Activated CD4-positive, alpha-beta T cell treated with anti-CD3 and anti-CD28 coated beads for 24 hours (primary cell): ENCODE data around the gene PFKL.
"Not testable (repeated sequence)": the region's sequence is repeated elsewhere in the genome, so short reads cannot be mapped to it uniquely, and the experiment has no call there.

ENCODE experiments used
- DNase-seq, 2 donors: peaks; one replicate each; pipeline ENCODE4 v3.0.0-alpha.2; 2020; ENCODE audit warnings: low read depth in 2 of 2

PFKL gene

GRCh38 chr21:44344541-44345183 is 44.8 kb downstream of the PFKL start:
- no peak for DNase-seq

GRCh38 chr21:44345495-44345894 is 45.6 kb downstream of the PFKL start:
- no peak for DNase-seq

GRCh38 chr21:44347911-44348451 is 48.1 kb downstream of the PFKL start:
- DNase-seq, result no peak

- DNase-seq, result no peak
These were observed 49.0 kb downstream of the PFKL start for GRCh38 chr21:44348861-44349260.

GRCh38 chr21:44349416-44349846 is 49.6 kb downstream of the PFKL start:
- DNase-seq, result no peak

GRCh38 chr21:44349847-44350772 is 50.3 kb downstream of the PFKL start:
- DNase-seq, result no peak

GRCh38 chr21:44350773-44351481 is 51.1 kb downstream of the PFKL start:
- DNase-seq, result no peak

GRCh38 chr21:44351535-44352252 is 51.8 kb downstream of the PFKL start:
- no peak for DNase-seq

GRCh38 chr21:44352253-44352860 is 52.5 kb downstream of the PFKL start:
- DNase-seq, result no peak

GRCh38 chr21:44353191-44353970 is 53.5 kb downstream of the PFKL start, which contains the start of gene TRPM2:
Gene TRPM2 (plus strand): TSS chr21:44353621. CDS start chr21:44353701, 80 bp downstream.
- no peak for DNase-seq

- no peak for DNase-seq
These were observed 54.1 kb downstream of the PFKL start for GRCh38 chr21:44354001-44354405.

- DNase-seq, result no peak
These were observed 55.2 kb downstream of the PFKL start for GRCh38 chr21:44354775-44355771.

- no peak for DNase-seq
These were observed 56.3 kb downstream of the PFKL start for GRCh38 chr21:44356160-44356559.

GRCh38 chr21:44356636-44357035 is 56.8 kb downstream of the PFKL start:
- DNase-seq, result no peak

- DNase-seq, result no peak
These were observed 57.4 kb downstream of the PFKL start for GRCh38 chr21:44357064-44357837.

- DNase-seq, result no peak
These were observed 59.5 kb downstream of the PFKL start for GRCh38 chr21:44359396-44359795.

- DNase-seq, result no peak
These were observed 60.3 kb downstream of the PFKL start for GRCh38 chr21:44360159-44360558.

- DNase-seq, result not testable (repeated sequence)
These were observed 62.0 kb downstream of the PFKL start for GRCh38 chr21:44361903-44362302.
